Measurements from ENCODE around the gene NAPB.

NAPB gene

DNA sequence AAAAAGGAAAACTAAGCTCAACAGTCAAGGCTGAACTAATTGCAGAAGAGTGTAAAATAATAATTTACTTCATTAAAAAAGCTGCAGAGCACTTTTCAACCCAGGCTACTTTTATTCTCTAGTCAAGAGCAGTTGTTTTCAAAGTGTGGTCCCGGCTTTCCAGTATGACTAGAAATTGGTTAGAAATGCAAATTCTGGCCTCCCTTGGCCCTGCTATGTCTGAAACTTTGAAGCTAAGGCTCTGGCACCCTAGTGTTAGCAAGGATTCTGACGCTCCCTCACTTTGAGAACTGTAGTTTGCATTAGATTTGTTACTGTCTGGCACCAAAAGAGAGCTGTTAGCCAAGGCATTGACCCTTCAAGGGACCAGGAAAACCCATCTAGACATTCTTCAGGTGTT is 80.2 kb downstream of the NAPB start:
- DNase-seq, result no peak

GRCh38 chr20:23340524-23340923 is 80.8 kb downstream of the NAPB start:
- peak; percentile 85 to 86 for DNase-seq

GRCh38 chr20:23339986-23340385 is 81.3 kb downstream of the NAPB start:
- no peak for DNase-seq

DNA sequence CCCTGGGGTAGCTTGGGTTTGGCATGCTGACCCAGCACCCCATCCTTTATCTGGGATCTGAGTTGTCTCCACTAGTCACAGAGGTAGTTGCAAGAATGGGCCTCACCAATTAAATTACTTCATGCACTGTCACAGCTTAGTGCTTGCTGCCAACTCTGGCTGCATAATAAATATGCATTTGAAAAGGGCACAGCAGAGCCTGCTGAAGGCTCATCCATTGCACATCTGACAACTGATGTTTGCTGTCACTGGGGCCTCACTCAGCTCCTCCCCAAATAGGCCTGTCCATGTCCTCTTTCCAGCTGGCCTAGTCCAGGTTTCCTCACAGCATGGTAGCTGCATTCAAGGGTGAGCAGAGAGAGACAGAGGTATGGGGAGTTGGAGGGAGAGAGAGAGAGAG is 84.0 kb downstream of the NAPB start:
- DNase-seq, result no peak

GRCh38 chr20:23336476-23336875 is 84.8 kb downstream of the NAPB start:
- no peak for DNase-seq

GRCh38 chr20:23335521-23335920 is 85.8 kb downstream of the NAPB start:
- DNase-seq, result no peak

DNA sequence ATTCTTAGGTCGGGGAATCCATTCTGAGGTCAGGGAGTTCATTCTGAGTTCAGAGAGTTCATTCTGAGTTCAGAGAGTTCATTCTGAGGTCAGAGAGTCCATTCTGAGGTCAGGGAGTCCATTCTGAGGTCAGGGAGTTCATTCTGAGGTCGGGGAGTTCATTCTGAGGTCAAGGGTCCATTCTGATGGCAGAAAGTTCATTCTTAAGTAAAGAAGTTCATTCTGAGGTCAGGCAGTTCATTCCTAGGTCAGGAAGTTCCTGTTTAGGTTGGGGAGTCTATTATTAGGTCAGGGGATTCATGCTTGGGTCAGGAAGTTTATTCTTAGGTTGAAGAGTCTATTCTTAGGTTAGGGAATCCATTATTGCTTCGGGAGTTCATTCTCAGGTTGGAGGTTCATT is 87.2 kb downstream of the NAPB start:
- DNase-seq, result no peak

DNA sequence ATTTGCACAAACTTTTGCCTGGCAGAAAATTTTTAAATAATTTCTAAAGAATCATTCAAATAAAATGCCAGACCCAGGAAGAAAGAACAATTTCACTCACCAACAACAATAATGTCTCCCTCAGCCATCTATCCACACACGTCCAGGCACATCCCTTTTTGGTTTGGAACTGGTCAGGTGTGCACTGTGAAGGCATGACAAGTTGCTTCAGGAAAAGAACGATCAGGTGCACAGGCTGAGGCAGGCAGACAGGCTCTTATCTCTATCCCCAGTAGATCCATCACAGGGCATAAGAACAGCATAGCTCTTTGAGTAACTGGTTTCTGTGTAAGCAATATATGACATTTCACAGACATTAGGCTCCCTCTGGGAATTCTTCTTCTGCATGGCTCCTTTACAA is 88.8 kb downstream of the NAPB start:
- DNase-seq, result no peak

- DNase-seq, result no peak
Measured at GRCh38 chr20:23331450-23332350, 89.6 kb downstream of the NAPB start.

- DNase-seq, result no peak
Measured at GRCh38 chr20:23327617-23328333, 93.5 kb downstream of the NAPB start.

- peak in 1 of 2 experiments; percentile 23 for DNase-seq
Measured at GRCh38 chr20:23326774-23327173, 94.5 kb downstream of the NAPB start.

- no peak for DNase-seq
Measured at GRCh38 chr20:23325107-23325506, 96.2 kb downstream of the NAPB start.

All from SHP77 (cell line).